HG03135 (cell line): ENCODE data around the gene FAM174A.

Experiments
- ATAC-seq: cut with Tn5 transposase; IDR thresholded peaks from one replicate; pipeline ENCODE4 v1.9.1; 2021; ENCODE audit warnings: mild to moderate bottlenecking, moderate library complexity; ENCODE audit not compliant: unreplicated experiment

Gene FAM174A

GRCh38 chr5:100535060-100536005 lies at the start of gene FAM174A:
Gene FAM174A, plus strand, starts transcription at chr5:100535374. Its CDS starts 157 bp downstream, at chr5:100535531.
- ATAC-seq = peak; percentile 97

- ATAC-seq = no peak
These were observed 41.2 kb upstream of the FAM174A start for GRCh38 chr5:100493996-100494395.

GRCh38 chr5:100496296-100496695 lies 38.9 kb upstream of the FAM174A start:
- no peak for ATAC-seq

- ATAC-seq = no peak
These were observed 32.5 kb upstream of the FAM174A start for GRCh38 chr5:100502684-100503083.

- ATAC-seq = no peak
These were observed 29.0 kb upstream of the FAM174A start for GRCh38 chr5:100505984-100506670.

GRCh38 chr5:100516285-100516684 lies 18.9 kb upstream of the FAM174A start:
- peak; percentile 58 for ATAC-seq

GRCh38 chr5:100517301-100517974 lies 17.7 kb upstream of the FAM174A start:
- ATAC-seq = no peak

- ATAC-seq = no peak
These were observed 16.8 kb upstream of the FAM174A start for GRCh38 chr5:100518377-100518776.

- ATAC-seq = peak; percentile 62
These were observed 16.1 kb upstream of the FAM174A start for GRCh38 chr5:100519075-100519474.

- no peak for ATAC-seq
These were observed 14.8 kb upstream of the FAM174A start for GRCh38 chr5:100520348-100520747.

- no peak for ATAC-seq
These were observed 2.8 kb downstream of the FAM174A start for GRCh38 chr5:100537946-100538345.

GRCh38 chr5:100539519-100539918 lies 4.3 kb downstream of the FAM174A start:
- ATAC-seq = no peak

GRCh38 chr5:100542086-100542485 lies 6.9 kb downstream of the FAM174A start:
- ATAC-seq = no peak

GRCh38 chr5:100546001-100546400 lies 10.8 kb downstream of the FAM174A start:
- no peak for ATAC-seq

GRCh38 chr5:100550531-100551051 lies 15.4 kb downstream of the FAM174A start:
- ATAC-seq = peak; percentile 90

- no peak for ATAC-seq
These were observed 16.0 kb downstream of the FAM174A start for GRCh38 chr5:100551183-100551582.

- no peak for ATAC-seq
These were observed 18.0 kb downstream of the FAM174A start for GRCh38 chr5:100553209-100553608.

GRCh38 chr5:100560860-100561259 lies 25.7 kb downstream of the FAM174A start:
- ATAC-seq = no peak

GRCh38 chr5:100562821-100563220 lies 27.6 kb downstream of the FAM174A start:
- ATAC-seq = no peak

- ATAC-seq = no peak
These were observed 31.4 kb downstream of the FAM174A start for GRCh38 chr5:100566382-100567141.
